ENCODE data around the gene ALKBH2. TPM values are rescaled to one million over a fixed set of nuclear protein-coding genes. Genes with fewer than 3 reads are reported as not detected.

Gene ALKBH2
- total and polyA plus RNA-seq, 2 of the 8 experiments (the other 6 are each of a cell fraction or from before 2014, with no cell fraction given): 19.1 to 22.5 TPM

DNA sequence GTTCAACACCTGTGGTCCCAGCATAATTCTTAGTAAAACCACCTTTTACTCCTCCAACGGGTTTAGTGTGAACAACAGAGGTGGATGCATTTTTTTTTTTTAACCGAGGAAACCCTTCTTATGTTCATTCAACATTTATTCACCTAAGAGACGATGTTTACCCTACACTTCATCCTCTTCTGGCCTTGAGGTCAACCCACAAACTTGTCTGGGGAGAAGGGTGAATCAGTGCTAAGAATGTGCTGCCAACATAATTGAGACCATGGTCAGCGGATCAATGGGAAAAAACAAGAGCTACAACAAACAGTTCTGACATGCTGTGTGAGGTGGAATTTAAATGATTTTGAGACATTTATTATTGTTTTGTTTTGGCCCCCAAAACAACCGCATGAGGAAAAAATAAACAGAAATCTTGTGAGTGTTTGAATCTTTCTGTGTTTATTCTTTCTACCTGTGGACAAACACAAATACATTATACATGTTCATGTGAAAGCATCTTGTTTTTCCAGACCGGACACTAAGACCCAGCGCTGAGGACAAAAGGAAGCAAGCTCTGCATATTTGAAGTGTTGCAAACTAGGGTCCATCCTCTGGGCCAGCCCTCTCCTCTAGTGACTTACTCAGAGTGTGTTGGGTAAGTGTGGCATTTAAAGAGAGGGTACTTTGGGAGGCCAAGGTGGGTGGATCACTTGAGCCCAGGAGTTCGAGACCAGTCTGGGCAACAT is 46.0 kb downstream of the ALKBH2 start (continued):
- no peak for TF ChIP-seq CHD7 (IDR thresholded peaks at IDR 0.05; ENCODE audit: insufficient replicate concordance, low read length)
- TF ChIP-seq RFX5 (IDR thresholded peaks at IDR 0.05; ENCODE audit: borderline replicate concordance, low read depth, low read length): no peak

Data from H1 (cell line).